ENCODE results near the gene GRN. TPM values are rescaled to one million over a fixed set of nuclear protein-coding genes. Genes with fewer than 3 reads are reported as not detected.
A peak's percentile ranks its signal among the peaks of the same experiment; 100 is the strongest.

GRN gene
- polyA plus RNA-seq, 6 donors from 2014 or later = 102 to 198 (median 110) TPM

- Mint-ChIP-seq H3K36me3 (no peaks in the 10 kb centered on the region), H3K27me3 (peaks cover 0 to 13% (median 0%) of the 10 kb centered on the region in 3 donors), H3K4me1 (peaks cover 21 to 33% (median 26%) of the 10 kb centered on the region in 3 donors), H3K9me3 (no peaks in the 10 kb centered on the region), H3K4me3 (peak overlapping the region; percentile 54 to 90 (median 76)), H3K27ac (no peak overlapping the region)
- no peak for ATAC-seq (ENCODE audit: low read depth in 2 of 2)
- DNase-seq = no peak
Measured at GRCh38 chr17:44352828-44353671, 7.9 kb downstream of the GRN start.

DNA sequence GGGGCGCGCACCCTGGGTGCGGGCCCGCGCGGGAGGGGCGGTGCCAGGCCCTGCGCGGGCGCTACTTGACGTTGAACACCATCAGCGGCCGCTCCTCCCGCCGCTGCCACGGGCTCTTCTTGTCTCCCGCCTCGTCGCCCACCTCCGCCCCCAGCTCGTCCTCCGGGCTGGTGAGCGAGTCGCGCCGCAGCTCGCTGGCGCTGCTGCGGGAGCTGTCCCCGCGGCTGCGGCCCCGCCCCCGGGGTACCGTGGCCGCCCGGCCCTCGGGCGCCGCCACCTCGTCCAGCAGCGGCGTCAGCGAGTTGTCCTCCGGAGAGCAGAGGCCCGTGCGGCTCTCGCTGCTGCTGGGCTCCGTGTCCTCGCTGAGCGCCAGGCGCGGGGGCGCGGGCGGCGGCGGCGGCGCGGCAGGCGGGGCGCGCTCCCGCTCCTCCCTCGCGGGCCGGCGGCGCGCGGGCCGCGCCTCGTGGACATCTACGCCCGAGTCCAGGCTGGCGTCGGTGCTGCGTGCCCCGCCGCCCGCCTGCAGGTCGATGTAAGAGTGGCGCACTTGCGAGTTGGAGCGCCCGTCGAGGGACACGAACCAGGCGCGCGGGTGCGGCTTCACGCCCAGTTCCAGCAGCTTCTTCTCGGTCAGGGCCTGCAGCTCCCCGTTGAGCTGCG lies 8.7 kb downstream of the GRN start:
- H3K9me3 Mint-ChIP-seq = no peaks in the 10 kb centered on the region
- DNase-seq (no peak), ATAC-seq (ENCODE audit: low read depth in 2 of 2) (peak; percentile 13 to 19)
- H3K36me3 Mint-ChIP-seq = no peaks in the 10 kb centered on the region
- H3K4me3 Mint-ChIP-seq = peak overlapping the region in 7 of 8 donors; percentile 47 to 77 (median 59)
- peaks cover 0 to 13% (median 0%) of the 10 kb centered on the region in 3 donors for H3K27me3 Mint-ChIP-seq
- H3K4me1 Mint-ChIP-seq = peaks cover 16 to 27% (median 23%) of the 10 kb centered on the region in 3 donors
- H3K27ac Mint-ChIP-seq = no peak overlapping the region

DNA sequence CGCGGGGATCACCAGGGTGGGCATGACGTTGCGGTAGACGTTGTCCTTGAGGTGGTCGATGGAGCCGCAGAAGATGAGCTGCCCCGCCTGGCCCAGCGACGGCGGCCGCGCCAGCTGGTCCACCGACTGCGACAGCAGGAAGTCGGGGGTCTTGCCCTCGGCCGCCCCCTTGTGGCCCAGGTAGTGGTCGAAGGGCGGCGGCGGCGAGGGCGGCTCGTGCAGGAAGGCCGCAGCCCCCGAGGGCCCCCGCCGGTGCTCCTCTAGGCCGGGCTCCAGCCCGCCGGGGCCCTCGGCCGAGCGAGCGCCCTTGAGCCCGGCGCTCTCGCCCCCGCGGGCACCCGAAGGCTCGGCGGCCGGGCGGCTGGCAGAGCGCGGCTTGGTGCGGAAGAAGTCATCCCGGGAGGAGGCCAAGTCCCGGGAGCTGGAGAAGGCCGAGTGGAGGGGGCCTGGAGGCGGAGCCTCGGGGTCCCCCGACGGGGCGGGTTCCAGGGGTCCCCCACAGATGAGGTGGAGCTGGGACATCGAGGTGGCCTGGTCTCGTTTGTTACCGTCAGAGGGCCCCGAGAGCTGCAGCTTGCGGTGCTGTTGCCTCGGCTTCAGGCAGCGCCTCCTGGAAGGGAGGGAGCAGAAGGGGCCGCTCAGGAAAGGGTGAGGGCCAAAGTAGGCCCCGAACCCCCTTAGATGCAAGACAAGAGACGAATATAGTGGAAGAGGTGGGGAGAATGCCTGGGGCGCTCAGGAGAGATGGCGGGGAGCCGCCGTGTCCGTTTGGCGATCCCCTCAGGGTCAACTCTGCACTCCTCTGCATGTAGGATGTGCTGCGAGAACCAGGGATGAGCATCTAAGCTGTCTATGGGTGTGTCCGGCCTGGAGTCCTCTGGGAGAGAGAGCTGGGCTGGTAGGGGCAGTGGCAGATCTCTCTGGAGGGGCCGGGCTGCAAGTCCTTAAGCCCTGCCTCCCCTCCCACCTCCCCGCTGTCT lies 9.8 kb downstream of the GRN start:
- DNase-seq = peak; percentile 60
- peak overlapping the region in 1 of 6 donors; percentile 65 for H3K27ac Mint-ChIP-seq
- no peaks in the 10 kb centered on the region for H3K36me3 Mint-ChIP-seq
- H3K4me1 Mint-ChIP-seq = peaks cover 14 to 26% (median 21%) of the 10 kb centered on the region in 3 donors
- peak overlapping the region; percentile 51 to 86 (median 70) for H3K4me3 Mint-ChIP-seq
- peak; percentile 36 to 50 for ATAC-seq (ENCODE audit: low read depth in 2 of 2)
- H3K27me3 Mint-ChIP-seq = peaks cover 0 to 13% (median 0%) of the 10 kb centered on the region in 3 donors
- H3K9me3 Mint-ChIP-seq = no peaks in the 10 kb centered on the region

GRCh38 chr17:44355642-44356099 lies 10.6 kb downstream of the GRN start:
- DNase-seq (no peak), ATAC-seq (ENCODE audit: low read depth in 2 of 2) (no peak)
- Mint-ChIP-seq H3K27ac (no peak overlapping the region), H3K4me3 (peak overlapping the region in 3 of 8 donors; percentile 41 to 68 (median 56)), H3K9me3 (no peaks in the 10 kb centered on the region), H3K36me3 (no peaks in the 10 kb centered on the region), H3K4me1 (peaks cover 10 to 20% (median 18%) of the 10 kb centered on the region in 3 donors), H3K27me3 (peaks cover 0 to 18% (median under 1%) of the 10 kb centered on the region in 3 donors)

GRCh38 chr17:44356241-44356640 lies 11.1 kb downstream of the GRN start:
- H3K4me3 Mint-ChIP-seq = peak overlapping the region in 1 of 8 donors; percentile 2
- H3K36me3 Mint-ChIP-seq = no peaks in the 10 kb centered on the region
- no peak overlapping the region for H3K27ac Mint-ChIP-seq
- DNase-seq (no peak), ATAC-seq (ENCODE audit: low read depth in 2 of 2) (no peak)
- peaks cover 10 to 19% (median 16%) of the 10 kb centered on the region in 3 donors for H3K4me1 Mint-ChIP-seq
- H3K27me3 Mint-ChIP-seq = peaks cover 0 to 22% (median 6%) of the 10 kb centered on the region in 3 donors
- H3K9me3 Mint-ChIP-seq = no peaks in the 10 kb centered on the region

DNA sequence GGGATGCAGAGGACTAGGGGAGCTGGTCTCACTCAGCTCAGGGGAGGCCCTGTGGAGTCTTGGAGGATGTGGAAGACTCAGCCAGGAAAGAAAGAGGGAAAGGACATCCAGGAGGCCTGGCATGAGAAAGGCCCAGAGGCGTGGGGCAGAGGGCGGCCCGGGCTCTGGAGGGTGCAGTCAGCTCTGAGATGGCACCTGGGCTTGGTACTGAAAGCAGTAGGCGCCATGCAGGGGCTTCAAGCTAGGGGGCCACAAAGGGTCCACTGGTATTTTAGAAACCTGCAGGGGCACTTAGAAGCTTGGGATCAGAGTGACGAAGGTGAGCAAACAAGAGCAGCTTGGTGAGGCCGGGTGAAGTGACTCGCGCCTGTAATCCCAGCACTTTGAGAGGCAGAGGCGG lies 13.0 kb downstream of the GRN start:
- peaks cover 0 to 34% (median 15%) of the 10 kb centered on the region in 3 donors for H3K27me3 Mint-ChIP-seq
- no peak for ATAC-seq (ENCODE audit: low read depth in 2 of 2)

GRCh38 chr17:44359006-44359405 lies 13.9 kb downstream of the GRN start:
- Mint-ChIP-seq H3K36me3 (no peaks in the 10 kb centered on the region), H3K4me3 (no peak overlapping the region), H3K27ac (peak overlapping the region in 1 of 6 donors; percentile 11), H3K9me3 (no peaks in the 10 kb centered on the region), H3K27me3 (peaks cover 0 to 33% (median 15%) of the 10 kb centered on the region in 3 donors), H3K4me1 (peaks cover 10 to 17% (median 11%) of the 10 kb centered on the region in 3 donors)
- no peak for ATAC-seq (ENCODE audit: low read depth in 2 of 2)
- DNase-seq = no peak

More for the DNA sequence above, 13.0 kb downstream of the GRN start:
- Mint-ChIP-seq H3K36me3 (no peaks in the 10 kb centered on the region), H3K4me3 (peak overlapping the region in 1 of 8 donors; percentile 23), H3K9me3 (no peaks in the 10 kb centered on the region), H3K4me1 (peaks cover 11 to 16% (median 12%) of the 10 kb centered on the region in 3 donors), H3K27ac (no peak overlapping the region)
- no peak for DNase-seq

DNA sequence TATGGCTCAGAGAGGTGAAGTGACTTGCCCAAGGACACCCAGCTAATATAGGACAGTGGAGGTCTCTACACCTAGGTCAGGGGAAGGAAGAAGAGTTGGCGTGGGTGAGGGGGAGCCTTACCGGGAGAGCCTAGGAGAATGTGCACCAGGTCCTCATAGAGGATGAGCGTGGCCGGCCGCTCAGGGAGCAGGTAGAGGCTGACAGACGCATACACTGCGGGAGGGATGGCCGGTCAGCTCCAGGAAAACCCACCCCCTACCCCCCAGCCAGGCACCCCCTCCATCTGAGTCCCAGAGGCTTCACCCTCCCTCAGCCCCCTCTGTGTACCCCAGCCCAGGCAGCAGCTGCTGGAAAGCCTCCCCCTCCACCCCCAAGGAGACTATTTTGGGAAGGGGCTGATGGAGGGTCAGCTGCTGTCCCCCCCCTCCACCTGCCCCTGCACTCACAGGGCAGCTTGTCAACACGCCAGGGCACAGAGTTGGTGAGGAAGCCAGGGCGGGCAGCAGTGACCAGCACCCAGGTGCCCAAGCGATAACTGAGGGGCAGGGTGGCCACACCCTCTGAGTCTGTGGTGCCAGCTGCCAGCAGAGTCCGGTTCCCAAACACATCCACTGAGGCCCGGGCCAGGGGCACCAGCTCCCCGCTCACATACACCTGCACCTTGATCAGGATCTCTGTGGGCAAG lies 14.5 kb downstream of the GRN start:
- Mint-ChIP-seq H3K4me1 (peaks cover 10 to 21% (median 11%) of the 10 kb centered on the region in 3 donors), H3K27ac (peak overlapping the region in 1 of 6 donors; percentile 35), H3K4me3 (peak overlapping the region in 1 of 8 donors; percentile 73), H3K9me3 (no peaks in the 10 kb centered on the region), H3K27me3 (peaks cover 0 to 33% (median 15%) of the 10 kb centered on the region in 3 donors), H3K36me3 (no peaks in the 10 kb centered on the region)
- DNase-seq = no peak
- ATAC-seq (ENCODE audit: low read depth in 2 of 2) = no peak

DNA sequence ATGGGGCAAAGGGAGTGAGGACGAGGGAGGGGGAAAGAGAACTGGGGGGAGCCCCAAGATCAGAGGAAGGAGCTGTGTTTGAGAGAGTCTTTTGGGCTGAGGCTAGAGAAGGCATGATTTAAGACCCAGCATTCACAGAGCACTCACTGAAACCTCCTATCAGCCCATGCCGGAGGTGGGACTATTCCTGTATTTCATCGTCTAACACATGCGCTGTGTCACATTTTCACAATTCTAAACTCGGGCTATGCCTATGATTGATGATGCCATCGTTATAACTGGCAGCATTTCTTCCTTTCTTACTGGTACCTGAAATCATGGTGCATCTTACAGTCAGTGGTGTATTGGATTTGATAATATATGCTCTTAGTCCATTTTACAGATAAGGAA lies 15.0 kb downstream of the GRN start:
- no peak overlapping the region for H3K27ac Mint-ChIP-seq
- peaks cover 2 to 38% (median 19%) of the 10 kb centered on the region in 3 donors for H3K27me3 Mint-ChIP-seq
- no peaks in the 10 kb centered on the region for H3K36me3 Mint-ChIP-seq

DNA sequence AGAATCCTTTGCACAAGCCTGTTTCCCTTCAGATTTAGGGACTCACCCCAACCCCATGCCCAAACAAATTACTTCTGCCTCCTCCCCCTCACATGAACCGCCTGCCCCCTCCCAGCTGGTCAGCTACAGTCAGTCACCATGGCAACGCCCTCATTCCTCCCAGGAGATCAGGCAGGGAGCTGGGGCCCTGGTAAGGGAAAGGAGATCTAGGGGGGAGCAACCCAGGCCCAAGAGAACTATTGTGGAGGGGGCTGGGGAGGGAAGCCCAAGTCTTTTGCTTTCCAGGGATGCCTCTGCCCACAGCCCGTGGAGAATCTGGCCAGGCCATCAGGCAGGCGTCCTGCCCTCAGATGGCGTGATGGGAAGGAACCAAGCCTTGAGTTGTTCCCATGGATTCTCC lies 15.7 kb downstream of the GRN start:
- H3K36me3 Mint-ChIP-seq = no peaks in the 10 kb centered on the region
- DNase-seq (no peak), ATAC-seq (ENCODE audit: low read depth in 2 of 2) (no peak)
- peaks cover 9 to 39% (median 26%) of the 10 kb centered on the region in 3 donors for H3K27me3 Mint-ChIP-seq
- H3K27ac Mint-ChIP-seq = no peak overlapping the region
- peaks cover 10 to 21% (median 11%) of the 10 kb centered on the region in 3 donors for H3K4me1 Mint-ChIP-seq
- H3K9me3 Mint-ChIP-seq = no peaks in the 10 kb centered on the region
- no peak overlapping the region for H3K4me3 Mint-ChIP-seq

More for the DNA sequence above, 15.0 kb downstream of the GRN start:
- DNase-seq (no peak), ATAC-seq (ENCODE audit: low read depth in 2 of 2) (no peak)
- Mint-ChIP-seq H3K4me3 (peak overlapping the region in 1 of 8 donors; percentile 73), H3K9me3 (no peaks in the 10 kb centered on the region), H3K4me1 (peaks cover 10 to 23% (median 11%) of the 10 kb centered on the region in 3 donors)

DNA sequence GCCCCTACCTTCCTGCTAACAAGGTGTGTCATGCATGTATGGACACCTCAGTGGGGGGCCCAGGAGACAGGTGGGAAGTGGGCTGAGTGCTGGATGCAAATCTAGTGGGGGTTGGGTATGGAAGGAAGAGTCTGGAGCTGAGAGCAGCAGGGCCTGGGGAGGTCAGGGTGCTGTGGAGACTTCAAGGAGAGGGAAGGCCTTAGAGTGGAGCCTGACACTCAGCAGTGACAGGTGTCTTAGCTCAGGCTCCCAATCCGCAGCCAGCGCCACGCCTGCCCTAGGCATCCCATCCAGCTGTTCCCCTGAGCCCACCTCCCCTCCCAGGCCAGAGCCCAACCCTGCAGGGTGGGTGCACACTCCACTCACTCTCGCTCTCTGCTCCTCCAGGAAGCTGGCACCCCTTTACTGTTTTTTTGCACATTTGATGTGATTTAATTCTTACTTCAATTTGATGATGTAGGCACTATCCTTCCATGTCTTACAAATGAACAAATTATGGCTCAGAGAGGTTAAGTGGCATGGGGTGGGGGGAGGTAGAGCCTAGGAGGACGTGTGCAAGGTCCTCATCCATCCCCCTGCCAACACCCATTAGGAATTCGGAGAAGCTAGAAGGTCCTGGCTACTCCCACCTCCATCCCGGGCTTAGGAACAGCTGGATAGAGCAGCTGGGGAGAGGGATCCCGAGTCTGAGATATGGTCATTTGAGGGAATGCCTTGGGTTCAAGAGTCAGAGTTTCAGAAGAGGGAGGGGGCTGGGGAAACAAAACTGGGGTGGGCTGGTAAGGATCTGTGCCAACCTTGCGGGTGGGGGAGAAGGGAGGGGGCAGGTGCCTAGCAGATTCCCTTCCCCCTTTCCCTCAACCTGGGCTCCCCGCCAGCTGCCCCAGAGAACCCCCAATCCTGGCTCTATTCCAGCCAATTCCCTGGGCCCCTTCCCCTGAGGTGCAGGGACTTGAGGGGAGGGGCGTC lies 16.5 kb downstream of the GRN start:
- H3K9me3 Mint-ChIP-seq = no peaks in the 10 kb centered on the region
- ATAC-seq (ENCODE audit: low read depth in 2 of 2) (no peak), DNase-seq (no peak)
- H3K4me3 Mint-ChIP-seq = peak overlapping the region in 5 of 8 donors; percentile 29 to 70 (median 48)
- peaks cover 17 to 46% (median 34%) of the 10 kb centered on the region in 3 donors for H3K27me3 Mint-ChIP-seq
- H3K4me1 Mint-ChIP-seq = peaks cover 10 to 21% (median 11%) of the 10 kb centered on the region in 3 donors
- H3K36me3 Mint-ChIP-seq = no peaks in the 10 kb centered on the region
- H3K27ac Mint-ChIP-seq = no peak overlapping the region
